Muscle layer of colon (tissue), 2 donors: ENCODE measurements around the gene ZDHHC23.

Experiments
- H3K27ac ChIP-seq: one replicate; pipeline ENCODE4 v1.7.0; 2013; ENCODE audit warnings: low read depth, mild to moderate bottlenecking, low read length, moderate library complexity
- H3K27me3 ChIP-seq, 2 donors: one replicate each; pipeline ENCODE4 v1.7.0; 2013; ENCODE audit warnings: low read length in 2 of 2, mild to moderate bottlenecking in 2 of 2; ENCODE audit not compliant: insufficient read depth in 2 of 2, control insufficient read depth in 1 of 2
- H3K36me3 ChIP-seq: one replicate; pipeline ENCODE4 v1.7.0; 2013; ENCODE audit warnings: mild to moderate bottlenecking, low read length; ENCODE audit not compliant: insufficient read depth
- H3K4me1 ChIP-seq: one replicate; pipeline ENCODE4 v1.7.0; 2013; ENCODE audit warnings: mild to moderate bottlenecking, low read length; ENCODE audit not compliant: insufficient read depth
- H3K4me3 ChIP-seq, 2 donors: one replicate each; pipeline ENCODE4 v1.7.0; 2013; ENCODE audit warnings: low read length in 2 of 2, low read depth in 1 of 2, mild to moderate bottlenecking in 1 of 2, moderate library complexity in 1 of 2
- H3K9ac ChIP-seq: one replicate; pipeline ENCODE4 v1.7.0; 2013; ENCODE audit warnings: low read length
- H3K9me3 ChIP-seq: one replicate; pipeline ENCODE4 v1.7.0; 2013; ENCODE audit warnings: mild to moderate bottlenecking, low read length
- donor health status: abdominal sarcoma.
- donor health status: Adenocarcinoma of cecum.

Gene ZDHHC23

GRCh38 chr3:113947372-113948014 is at the start of gene ZDHHC23:
Gene ZDHHC23 (plus strand): TSS chr3:113948013. CDS start chr3:113948803, 790 bp downstream.
- no peak within 1 kb of the TSS for H3K9ac ChIP-seq
- peak within 1 kb of the TSS; percentile 52 to 62 for H3K4me3 ChIP-seq
- H3K27ac ChIP-seq: peak within 1 kb of the TSS; percentile 6
- H3K9me3 ChIP-seq: no peaks in the 10 kb centered on the region
- peaks cover 5% of the 10 kb centered on the region for H3K4me1 ChIP-seq
- H3K27me3 ChIP-seq: no peaks in the 10 kb centered on the region
- no peaks in the 10 kb centered on the region for H3K36me3 ChIP-seq

DNA sequence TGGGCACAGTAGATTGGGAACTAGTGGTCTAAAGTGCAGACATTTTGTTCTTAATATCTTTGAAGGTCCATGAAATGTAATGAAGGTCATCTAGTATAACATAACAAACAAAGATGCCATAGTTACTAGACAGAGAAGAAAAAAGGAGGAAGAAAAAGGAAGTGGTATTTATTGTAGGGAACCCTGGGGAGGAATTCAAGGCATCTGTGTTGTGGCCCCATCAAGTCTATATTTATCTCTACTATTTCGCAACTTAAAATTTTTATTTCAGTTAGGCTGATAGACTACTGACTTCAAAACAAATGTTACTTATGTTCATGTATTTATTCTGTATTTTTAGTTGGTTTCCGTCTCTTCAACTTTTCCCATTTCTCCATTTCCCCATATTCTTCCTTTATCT is 48.9 kb upstream of the ZDHHC23 start:
- no peak overlapping the region for H3K27ac ChIP-seq
- H3K9ac ChIP-seq: no peak overlapping the region
- H3K36me3 ChIP-seq: no peaks in the 10 kb centered on the region
- H3K27me3 ChIP-seq: no peaks in the 10 kb centered on the region
- no peaks in the 10 kb centered on the region for H3K4me1 ChIP-seq
- no peaks in the 10 kb centered on the region for H3K9me3 ChIP-seq
- no peak overlapping the region for H3K4me3 ChIP-seq

DNA sequence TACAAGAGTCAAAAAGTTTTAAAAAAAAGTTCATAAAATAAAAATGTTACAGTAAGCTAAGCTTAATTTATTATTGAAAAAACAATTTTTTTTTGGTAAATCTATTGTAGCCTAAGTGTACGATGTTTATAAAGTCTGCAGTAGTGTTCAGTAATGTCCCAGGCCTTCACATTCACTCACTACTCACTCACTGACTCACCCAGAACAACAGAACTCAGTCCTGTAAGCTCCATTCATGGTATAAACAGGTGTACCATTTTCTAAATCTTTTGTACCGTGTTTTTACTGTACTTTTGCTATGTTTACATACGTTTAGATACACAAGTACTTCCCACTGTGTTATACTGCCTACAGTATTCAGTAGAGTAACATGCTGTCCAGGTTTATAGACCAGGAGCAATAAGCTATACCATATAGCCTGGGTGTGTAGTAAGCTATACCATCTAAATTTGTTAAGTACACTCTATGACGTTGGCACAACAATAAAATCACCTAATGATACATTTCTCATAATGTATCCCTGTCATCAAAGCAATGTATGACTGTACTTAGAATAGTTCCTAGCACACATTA is 41.2 kb upstream of the ZDHHC23 start:
- H3K27ac ChIP-seq: no peak overlapping the region
- no peaks in the 10 kb centered on the region for H3K27me3 ChIP-seq
- H3K9ac ChIP-seq: no peak overlapping the region
- no peaks in the 10 kb centered on the region for H3K36me3 ChIP-seq
- H3K4me3 ChIP-seq: no peak overlapping the region
- H3K4me1 ChIP-seq: no peaks in the 10 kb centered on the region
- no peaks in the 10 kb centered on the region for H3K9me3 ChIP-seq

DNA sequence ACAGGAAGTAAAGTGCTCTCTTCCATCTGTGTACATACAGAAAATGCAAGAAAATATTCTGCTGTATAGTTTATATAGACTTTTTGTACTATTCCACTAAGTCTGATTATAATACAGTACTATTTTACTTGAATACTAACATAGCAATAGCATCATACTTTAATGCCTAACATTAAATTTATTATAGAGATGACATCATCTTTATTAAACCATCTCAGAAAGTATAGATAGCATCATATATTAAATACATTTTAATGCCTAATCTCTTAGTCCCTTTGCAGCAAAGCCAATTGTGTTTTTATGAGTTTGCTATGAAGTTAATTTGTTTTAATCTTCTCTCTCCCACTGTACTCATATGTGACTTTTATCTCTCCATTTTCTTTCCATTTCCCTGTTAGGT is 39.7 kb upstream of the ZDHHC23 start:
- no peak overlapping the region for H3K9ac ChIP-seq
- no peak overlapping the region for H3K27ac ChIP-seq
- no peaks in the 10 kb centered on the region for H3K9me3 ChIP-seq
- H3K27me3 ChIP-seq: no peaks in the 10 kb centered on the region
- H3K36me3 ChIP-seq: no peaks in the 10 kb centered on the region
- H3K4me3 ChIP-seq: no peak overlapping the region
- H3K4me1 ChIP-seq: no peaks in the 10 kb centered on the region

- no peak overlapping the region for H3K4me3 ChIP-seq
- no peaks in the 10 kb centered on the region for H3K27me3 ChIP-seq
- H3K4me1 ChIP-seq: no peaks in the 10 kb centered on the region
- H3K9ac ChIP-seq: no peak overlapping the region
- H3K27ac ChIP-seq: no peak overlapping the region
- no peaks in the 10 kb centered on the region for H3K36me3 ChIP-seq
- H3K9me3 ChIP-seq: no peaks in the 10 kb centered on the region
Observed at GRCh38 chr3:113910966-113911365, 36.8 kb upstream of the ZDHHC23 start.

GRCh38 chr3:113912552-113913236 is 35.1 kb upstream of the ZDHHC23 start:
- H3K36me3 ChIP-seq: no peaks in the 10 kb centered on the region
- no peaks in the 10 kb centered on the region for H3K9me3 ChIP-seq
- H3K27ac ChIP-seq: no peak overlapping the region
- H3K4me1 ChIP-seq: no peaks in the 10 kb centered on the region
- H3K9ac ChIP-seq: no peak overlapping the region
- H3K4me3 ChIP-seq: no peak overlapping the region
- no peaks in the 10 kb centered on the region for H3K27me3 ChIP-seq

GRCh38 chr3:113914646-113915045 is 33.2 kb upstream of the ZDHHC23 start:
- Histone ChIP-seq H3K27me3 (no peaks in the 10 kb centered on the region), H3K9me3 (no peaks in the 10 kb centered on the region), H3K27ac (no peak overlapping the region), H3K9ac (no peak overlapping the region), H3K36me3 (no peaks in the 10 kb centered on the region), H3K4me1 (no peaks in the 10 kb centered on the region), H3K4me3 (no peak overlapping the region)

- no peaks in the 10 kb centered on the region for H3K27me3 ChIP-seq
- no peak overlapping the region for H3K27ac ChIP-seq
- no peaks in the 10 kb centered on the region for H3K4me1 ChIP-seq
- H3K9ac ChIP-seq: no peak overlapping the region
- no peaks in the 10 kb centered on the region for H3K9me3 ChIP-seq
- H3K4me3 ChIP-seq: no peak overlapping the region
- H3K36me3 ChIP-seq: no peaks in the 10 kb centered on the region
Observed at GRCh38 chr3:113927556-113927955, 20.3 kb upstream of the ZDHHC23 start.

- no peaks in the 10 kb centered on the region for H3K27me3 ChIP-seq
- peaks cover 5% of the 10 kb centered on the region for H3K4me1 ChIP-seq
- H3K9ac ChIP-seq: no peak overlapping the region
- H3K4me3 ChIP-seq: no peak overlapping the region
- no peaks in the 10 kb centered on the region for H3K9me3 ChIP-seq
- no peaks in the 10 kb centered on the region for H3K36me3 ChIP-seq
- no peak overlapping the region for H3K27ac ChIP-seq
Observed at GRCh38 chr3:113946831-113947230, 982 bp upstream of the ZDHHC23 start.

GRCh38 chr3:113948015-113948917 is 453 bp downstream of the ZDHHC23 start:
- Histone ChIP-seq H3K36me3 (no peaks in the 10 kb centered on the region), H3K9me3 (no peaks in the 10 kb centered on the region), H3K9ac (no peak overlapping the region), H3K4me3 (peak overlapping the region; percentile 52 to 61), H3K27ac (no peak overlapping the region), H3K4me1 (peaks cover 5% of the 10 kb centered on the region), H3K27me3 (no peaks in the 10 kb centered on the region)

DNA sequence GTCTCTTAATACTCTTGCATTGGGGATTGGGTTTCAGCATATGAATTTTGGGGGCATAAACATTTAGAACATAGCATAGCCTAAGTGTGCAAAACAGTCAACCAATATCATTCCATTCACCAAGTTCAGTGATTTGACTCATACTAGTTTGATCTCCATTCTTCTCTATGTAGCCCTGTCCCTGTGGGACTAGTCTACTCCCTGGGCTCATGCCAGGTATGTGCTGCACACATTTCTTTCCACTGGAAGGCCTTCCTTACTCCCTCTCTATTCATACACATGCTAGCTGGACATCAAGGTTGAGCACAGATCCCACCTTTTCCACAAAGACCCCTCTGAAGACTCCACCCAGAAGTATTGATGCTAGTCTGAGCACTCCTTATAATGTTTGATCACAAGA is 5.1 kb downstream of the ZDHHC23 start:
- no peak overlapping the region for H3K4me3 ChIP-seq
- peaks cover 5% of the 10 kb centered on the region for H3K4me1 ChIP-seq
- H3K27me3 ChIP-seq: no peaks in the 10 kb centered on the region
- H3K27ac ChIP-seq: no peak overlapping the region
- H3K9ac ChIP-seq: no peak overlapping the region
- no peaks in the 10 kb centered on the region for H3K9me3 ChIP-seq
- H3K36me3 ChIP-seq: no peaks in the 10 kb centered on the region
